ENCODE measurements around the gene TRIM45.

- TF ChIP-seq, protein P1, sequence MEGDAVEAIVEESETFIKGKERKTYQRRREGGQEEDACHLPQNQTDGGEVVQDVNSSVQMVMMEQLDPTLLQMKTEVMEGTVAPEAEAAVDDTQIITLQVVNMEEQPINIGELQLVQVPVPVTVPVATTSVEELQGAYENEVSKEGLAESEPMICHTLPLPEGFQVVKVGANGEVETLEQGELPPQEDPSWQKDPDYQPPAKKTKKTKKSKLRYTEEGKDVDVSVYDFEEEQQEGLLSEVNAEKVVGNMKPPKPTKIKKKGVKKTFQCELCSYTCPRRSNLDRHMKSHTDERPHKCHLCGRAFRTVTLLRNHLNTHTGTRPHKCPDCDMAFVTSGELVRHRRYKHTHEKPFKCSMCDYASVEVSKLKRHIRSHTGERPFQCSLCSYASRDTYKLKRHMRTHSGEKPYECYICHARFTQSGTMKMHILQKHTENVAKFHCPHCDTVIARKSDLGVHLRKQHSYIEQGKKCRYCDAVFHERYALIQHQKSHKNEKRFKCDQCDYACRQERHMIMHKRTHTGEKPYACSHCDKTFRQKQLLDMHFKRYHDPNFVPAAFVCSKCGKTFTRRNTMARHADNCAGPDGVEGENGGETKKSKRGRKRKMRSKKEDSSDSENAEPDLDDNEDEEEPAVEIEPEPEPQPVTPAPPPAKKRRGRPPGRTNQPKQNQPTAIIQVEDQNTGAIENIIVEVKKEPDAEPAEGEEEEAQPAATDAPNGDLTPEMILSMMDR (conservative IDR thresholded peaks at IDR 0.05; ENCODE audit: low read depth, low read length) = no peak
- TF ChIP-seq NFE2L2 (IDR thresholded peaks at IDR 0.05; ENCODE audit: low read depth, low read length) = no peak
- no peak for TF ChIP-seq POLR2A (IDR thresholded peaks at IDR 0.05; ENCODE audit: low read depth, low read length)
- no peak for TF ChIP-seq MXI1 (IDR thresholded peaks at IDR 0.05; ENCODE audit: borderline replicate concordance, low read depth, low read length)
These were observed 31.6 kb downstream of the TRIM45 start for GRCh38 chr1:117089996-117090395.

All from IMR-90 (cell line).